PC-9 (cell line): ENCODE results near the gene AUTS2. TPM values are rescaled to one million over a fixed set of nuclear protein-coding genes. Genes with fewer than 3 reads are reported as not detected.

Experiments
- BruUV-seq: library from RNA; stranded (reverse); fragments of 400-500 nt; replicated peaks from 2 replicates; lab custom pipeline; 2021; lab: Mats Ljungman, UMichigan
- CTCF ChIA-PET: fragments of 300-600 bp; sonication (Branson Sonifier 250); formaldehyde crosslinking; loops from one replicate; lab custom pipeline; 2022; ENCODE audit warnings: antibody characterized with exemption; lab: Charles Lee
- POLR2A ChIA-PET: fragments of 300-600 bp; sonication (Branson Sonifier 250); formaldehyde crosslinking; loops from one replicate; lab custom pipeline; 2022; ENCODE audit warnings: antibody characterized with exemption; ENCODE audit not compliant: unreplicated experiment; lab: Charles Lee
- DNase-seq, 2 experiments: peaks; one replicate each; pipeline versions ENCODE4 v3.0.0 to v3.0.0-alpha.2; 2015 to 2022; ENCODE audit warnings: mixed read lengths in 1 of 2
- H2AFZ ChIP-seq: fragments of 200-600 bp; sonication (generic); 2 replicates; pipeline ENCODE4 v1.8.1; 2017; ENCODE audit warnings: antibody characterized with exemption
- H3F3A ChIP-seq: fragments of 200-600 bp; sonication (generic); 2 replicates; pipeline ENCODE4 v1.8.1; 2017; ENCODE audit warnings: antibody characterized with exemption, mild to moderate bottlenecking, low read depth; ENCODE audit not compliant: insufficient read depth
- H3K27ac ChIP-seq: fragments of 200-600 bp; sonication (generic); 2 replicates; pipeline ENCODE4 v1.6.1; 2016; ENCODE audit warnings: mixed run types
- H3K27me3 ChIP-seq: fragments of 200-600 bp; sonication (generic); 2 replicates; pipeline ENCODE4 v1.6.1; 2016; ENCODE audit warnings: low read depth, mixed run types; ENCODE audit not compliant: insufficient read depth
- H3K36me3 ChIP-seq: fragments of 200-600 bp; sonication (generic); 2 replicates; pipeline ENCODE4 v1.6.1; 2016; ENCODE audit warnings: low read depth, mixed run types
- H3K4me1 ChIP-seq: fragments of 200-600 bp; sonication (generic); replicated peaks from 2 replicates; pipeline ENCODE4 v1.6.1; 2016; ENCODE audit warnings: mixed run types; ENCODE audit not compliant: insufficient read depth
- H3K4me2 ChIP-seq: fragments of 200-600 bp; sonication (generic); 2 replicates; pipeline ENCODE4 v1.6.1; 2017; ENCODE audit warnings: mixed run types
- H3K4me3 ChIP-seq: fragments of 200-600 bp; sonication (generic); 2 replicates; pipeline ENCODE4 v1.6.1; 2016; ENCODE audit warnings: mixed run types
- H3K79me2 ChIP-seq: fragments of 200-600 bp; sonication (generic); 2 replicates; pipeline ENCODE4 v1.6.1; 2017; ENCODE audit warnings: low read depth, mixed run types
- H3K9me2 ChIP-seq: fragments of 200-600 bp; sonication (generic); 2 replicates; pipeline ENCODE4 v1.8.1; 2017; ENCODE audit warnings: mild to moderate bottlenecking; ENCODE audit not compliant: insufficient read depth
- H3K9me3 ChIP-seq: fragments of 200-600 bp; sonication (generic); 2 replicates; pipeline ENCODE4 v1.8.1; 2016; ENCODE audit warnings: low read depth; ENCODE audit not compliant: insufficient read depth
- H4K20me1 ChIP-seq: fragments of 200-600 bp; sonication (generic); 2 replicates; pipeline ENCODE4 v1.8.1; 2017; ENCODE audit not compliant: insufficient read depth
- CTCF ChIP-seq: fragments of 200-600 bp; sonication (generic); conservative IDR thresholded peaks from 2 replicates; pipeline ENCODE4 v1.6.1; 2017; ENCODE audit warnings: mixed run types, antibody characterized with exemption, mild to moderate bottlenecking, moderate library complexity
- EZH2 ChIP-seq: fragments of 200-600 bp; sonication (generic); IDR thresholded peaks from 2 replicates; pipeline ENCODE4 v1.8.0; 2017; ENCODE audit warnings: antibody characterized with exemption, low read depth
- intact Hi-C: fragments of 100-400 bp; cut with micrococcal nuclease; formaldehyde crosslinking; loops from one replicate; pipeline ENCODE4 v1.10.0; 2022; ENCODE audit not compliant: unreplicated experiment
- total RNA-seq: library from RNA; stranded (reverse); gene quantifications from 2 replicates; pipeline ENCODE4 v1.2.3, GENCODE V29; 2021

AUTS2 gene
- total RNA-seq, 1 experiment from 2014 or later: not detected

GRCh38 chr7:70408477-70408876 is 810.2 kb downstream of the AUTS2 start:
- Histone ChIP-seq H3K27me3 (peaks cover 41% of the 10 kb centered on the region), H3K9me3 (no peaks in the 10 kb centered on the region), H3K4me1 (no peaks in the 10 kb centered on the region), H4K20me1 (no peaks in the 10 kb centered on the region), H3K79me2 (no peaks in the 10 kb centered on the region), H3K27ac (no peak overlapping the region), H3K9me2 (no peaks in the 10 kb centered on the region), H3K4me2 (no peak overlapping the region), H3K4me3 (no peak overlapping the region), H3F3A (no peaks in the 10 kb centered on the region), H2AFZ (no peak overlapping the region), H3K36me3 (no peaks in the 10 kb centered on the region)
- no peak for DNase-seq
- POLR2A ChIA-PET: no interaction called here
- no peak for TF ChIP-seq CTCF
- TF ChIP-seq EZH2: no peak
- intact Hi-C loops: no loop called here
- CTCF ChIA-PET: no interaction called here
- BruUV-seq: no TSS peak

- H4K20me1 ChIP-seq: no peaks in the 10 kb centered on the region
- peaks cover 45% of the 10 kb centered on the region for H3K27me3 ChIP-seq
- no peak overlapping the region for H3K4me3 ChIP-seq
- H3K27ac ChIP-seq: no peak overlapping the region
- no peak overlapping the region for H2AFZ ChIP-seq
- H3K36me3 ChIP-seq: no peaks in the 10 kb centered on the region
- no peak for DNase-seq
- H3K9me2 ChIP-seq: no peaks in the 10 kb centered on the region
- no peak overlapping the region for H3K4me2 ChIP-seq
- H3K79me2 ChIP-seq: no peaks in the 10 kb centered on the region
- BruUV-seq: no TSS peak
- H3K4me1 ChIP-seq: no peaks in the 10 kb centered on the region
- CTCF ChIA-PET: no interaction called here
- no peak for TF ChIP-seq EZH2
- no peak for TF ChIP-seq CTCF
- POLR2A ChIA-PET: no interaction called here
- no peaks in the 10 kb centered on the region for H3K9me3 ChIP-seq
- intact Hi-C loops: no loop called here
- no peaks in the 10 kb centered on the region for H3F3A ChIP-seq
These were observed 810.6 kb downstream of the AUTS2 start for GRCh38 chr7:70408891-70409290.

GRCh38 chr7:70410134-70410750 is 812.0 kb downstream of the AUTS2 start:
- no peaks in the 10 kb centered on the region for H3K79me2 ChIP-seq
- no peak overlapping the region for H3K4me2 ChIP-seq
- H3K27me3 ChIP-seq: peaks cover 54% of the 10 kb centered on the region
- no peaks in the 10 kb centered on the region for H3K36me3 ChIP-seq
- intact Hi-C loops: no loop called here
- H2AFZ ChIP-seq: no peak overlapping the region
- no peaks in the 10 kb centered on the region for H3K9me2 ChIP-seq
- BruUV-seq: no TSS peak
- POLR2A ChIA-PET: no interaction called here
- TF ChIP-seq CTCF (no peak), EZH2 (no peak)
- H4K20me1 ChIP-seq: no peaks in the 10 kb centered on the region
- CTCF ChIA-PET: no interaction called here
- H3K4me3 ChIP-seq: no peak overlapping the region
- DNase-seq: no peak
- H3K9me3 ChIP-seq: no peaks in the 10 kb centered on the region
- H3K4me1 ChIP-seq: no peaks in the 10 kb centered on the region
- H3F3A ChIP-seq: no peaks in the 10 kb centered on the region
- H3K27ac ChIP-seq: no peak overlapping the region
